ENCODE measurements around the gene PREP. TPM values are rescaled to one million over a fixed set of nuclear protein-coding genes. Genes with fewer than 3 reads are reported as not detected.

The PREP gene
- total and polyA plus RNA-seq, 2 of the 8 experiments (the other 6 are each of a cell fraction or from before 2014, with no cell fraction given), result 26.8 to 70.0 TPM

- Histone ChIP-seq H3K4me3 (ENCODE audit: extremely low read depth in 1 of 4, insufficient read depth in 2 of 4, low read depth in 3 of 4, low read length in 4 of 4) (no peak overlapping the region), H2BK15ac (ENCODE audit: low read length) (no peak overlapping the region), H3K4ac (replicated peaks; ENCODE audit: insufficient read length, low read depth, low read length) (no peak overlapping the region), H3K36me3 (ENCODE audit: control insufficient read depth in 2 of 4, insufficient read depth in 4 of 4, low read length in 3 of 4) (peaks cover 0 to 4% (median 1%) of the 10 kb centered on the region in 4 experiments; a peak in 1 of 8 replicates), H4K20me1 (replicated peaks in 1 of 2; ENCODE audit: control insufficient read depth in 1 of 2, insufficient read depth in 2 of 2, low read length in 2 of 2) (no peaks in the 10 kb centered on the region), H3K4me1 (replicated peaks in 1 of 4; ENCODE audit: control insufficient read depth in 3 of 4, insufficient read depth in 4 of 4, low read length in 3 of 4) (no peaks in the 10 kb centered on the region), H3K9ac (replicated peaks in 1 of 4; ENCODE audit: extremely low read depth in 1 of 4, low read depth in 3 of 4, low read length in 3 of 4) (no peak overlapping the region), H2BK12ac (ENCODE audit: low read depth, low read length) (no peak overlapping the region), H2BK5ac (ENCODE audit: low read depth, low read length) (no peak overlapping the region), H4K8ac (ENCODE audit: extremely low read depth, insufficient read depth, low read length) (no peak overlapping the region), H4K91ac (replicated peaks; ENCODE audit: insufficient read length, low read length) (no peak overlapping the region), H3K23me2 (ENCODE audit: low read depth, low read length) (no peaks in the 10 kb centered on the region), H3K27me3 (replicated peaks in 1 of 4; ENCODE audit: control insufficient read depth in 3 of 4, extremely low read depth in 1 of 4, insufficient read depth in 3 of 4, low read length in 3 of 4) (no peaks in the 10 kb centered on the region), H3K27ac (ENCODE audit: low read depth, low read length) (no peak overlapping the region), H2AFZ (ENCODE audit: low read length) (no peak overlapping the region), H3K18ac (ENCODE audit: extremely low read depth, low read length) (no peak overlapping the region), H2BK120ac (replicated peaks; ENCODE audit: low read depth, low read length) (no peak overlapping the region), H3K79me2 (ENCODE audit: control insufficient read depth in 1 of 2, insufficient read depth in 2 of 2, low read length in 2 of 2) (no peaks in the 10 kb centered on the region), H3K14ac (ENCODE audit: insufficient read length) (no peak overlapping the region), H4K5ac (ENCODE audit: insufficient read length, low read depth, low read length) (no peak overlapping the region), H3K56ac (replicated peaks; ENCODE audit: insufficient read length, low read depth, low read length) (no peak overlapping the region), H3K79me1 (ENCODE audit: low read depth, low read length) (no peaks in the 10 kb centered on the region; the same call in 1 of the 2 replicates), H3K9me3 (ENCODE audit: insufficient read depth in 2 of 2, low read depth in 1 of 2, low read length in 1 of 2) (peaks cover 0 to 2% of the 10 kb centered on the region in 2 experiments; a peak in 1 of 4 replicates), H3K4me2 (ENCODE audit: insufficient read depth in 1 of 2, low read depth in 2 of 2, low read length in 2 of 2) (no peak overlapping the region), H2BK20ac (ENCODE audit: low read length) (no peak overlapping the region), H2AK5ac (ENCODE audit: low read depth, low read length) (no peak overlapping the region), H3K23ac (ENCODE audit: insufficient read length) (no peak overlapping the region)
- TF ChIP-seq SIRT6 (IDR thresholded peaks at IDR 0.05; ENCODE audit: low read length) (no peak), KDM1A (IDR thresholded peaks at IDR 0.05; ENCODE audit: borderline replicate concordance, low read length) (no peak), KDM5A (IDR thresholded peaks at IDR 0.05; ENCODE audit: low read length) (no peak), NANOG (IDR thresholded peaks at IDR 0.05; ENCODE audit: insufficient read depth, low read depth, low read length, poor library complexity, severe bottlenecking) (no peak), POLR2A (IDR thresholded peaks at IDR 0.05; ENCODE audit: control extremely low read depth in 1 of 2, low read depth in 2 of 2, low read length in 2 of 2) (no peak), EP300 (IDR thresholded peaks at IDR 0.05; ENCODE audit: borderline replicate concordance in 1 of 2, low read depth in 2 of 2, low read length in 2 of 2) (no peak), E2F6 (IDR thresholded peaks at IDR 0.05) (no peak), PHF8 (conservative IDR thresholded peaks at IDR 0.05; ENCODE audit: low read depth, low read length) (no peak)
- FAIRE-seq (no peak), DNase-seq (ENCODE audit: low read depth in 1 of 2, low spot score in 2 of 2) (no peak)
- ChIA-PET POLR2A (ENCODE audit: partially characterized antibody) (no interaction called here), CTCF (ENCODE audit: partially characterized antibody) (interaction anchor here (2.3 kb wide), 1 partner anchor 13 kb away, joined by 8 read pairs; no protein-coding TSS in a partner anchor)
- 76% methylated on average over 1 of the region's 1 CpG; no CpG with 5 or more reads in 1 of the 2 experiments for WGBS, 2 experiments (ENCODE audit: extremely low coverage in 1 of 2, insufficient coverage in 1 of 2, insufficient read length in 1 of 2, insufficient replicate concordance in 2 of 2, low coverage in 1 of 2, low lambda C conversion rate in 2 of 2, missing lambda C conversion rate in 1 of 2)
These were observed 111.4 kb downstream of the PREP start for GRCh38 chr6:105291525-105291924.

Measured in H1 (cell line).